Fibroblast of villous mesenchyme (primary cell): Measurements from ENCODE around the gene CNGA1. TPM values are rescaled to one million over a fixed set of nuclear protein-coding genes. Genes with fewer than 3 reads are reported as not detected.

Experiments used
- DNase-seq: peaks from one replicate; pipeline ENCODE4 v3.0.0-alpha.2; 2010; ENCODE audit warnings: low read depth
- H3K4me3 ChIP-seq: 2 replicates; pipeline ENCODE4 v1.5.1; 2011; ENCODE audit warnings: low read depth, mild to moderate bottlenecking, low read length
- total RNA-seq: library from RNA; depleted of rRNA; stranded (reverse); fragments of >200 nt; gene quantifications from 2 replicates; pipeline ENCODE4 v1.2.3, GENCODE V29; 2012
- TF ChIP-seq, protein P1 (sequence below): IDR thresholded peaks from 2 replicates; pipeline ENCODE4 v1.5.1; 2012; ENCODE audit warnings: low read depth, mild to moderate bottlenecking, low read length; ENCODE audit not compliant: insufficient read depth

The CNGA1 gene
- total RNA-seq, 1 donor, result under 0.01 TPM

GRCh38 chr4:48047896-48048295, 31.4 kb upstream of the CNGA1 start:
- no peak for DNase-seq
- H3K4me3 ChIP-seq, result no peak overlapping the region
- TF ChIP-seq, protein P1, sequence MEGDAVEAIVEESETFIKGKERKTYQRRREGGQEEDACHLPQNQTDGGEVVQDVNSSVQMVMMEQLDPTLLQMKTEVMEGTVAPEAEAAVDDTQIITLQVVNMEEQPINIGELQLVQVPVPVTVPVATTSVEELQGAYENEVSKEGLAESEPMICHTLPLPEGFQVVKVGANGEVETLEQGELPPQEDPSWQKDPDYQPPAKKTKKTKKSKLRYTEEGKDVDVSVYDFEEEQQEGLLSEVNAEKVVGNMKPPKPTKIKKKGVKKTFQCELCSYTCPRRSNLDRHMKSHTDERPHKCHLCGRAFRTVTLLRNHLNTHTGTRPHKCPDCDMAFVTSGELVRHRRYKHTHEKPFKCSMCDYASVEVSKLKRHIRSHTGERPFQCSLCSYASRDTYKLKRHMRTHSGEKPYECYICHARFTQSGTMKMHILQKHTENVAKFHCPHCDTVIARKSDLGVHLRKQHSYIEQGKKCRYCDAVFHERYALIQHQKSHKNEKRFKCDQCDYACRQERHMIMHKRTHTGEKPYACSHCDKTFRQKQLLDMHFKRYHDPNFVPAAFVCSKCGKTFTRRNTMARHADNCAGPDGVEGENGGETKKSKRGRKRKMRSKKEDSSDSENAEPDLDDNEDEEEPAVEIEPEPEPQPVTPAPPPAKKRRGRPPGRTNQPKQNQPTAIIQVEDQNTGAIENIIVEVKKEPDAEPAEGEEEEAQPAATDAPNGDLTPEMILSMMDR, result no peak

DNA sequence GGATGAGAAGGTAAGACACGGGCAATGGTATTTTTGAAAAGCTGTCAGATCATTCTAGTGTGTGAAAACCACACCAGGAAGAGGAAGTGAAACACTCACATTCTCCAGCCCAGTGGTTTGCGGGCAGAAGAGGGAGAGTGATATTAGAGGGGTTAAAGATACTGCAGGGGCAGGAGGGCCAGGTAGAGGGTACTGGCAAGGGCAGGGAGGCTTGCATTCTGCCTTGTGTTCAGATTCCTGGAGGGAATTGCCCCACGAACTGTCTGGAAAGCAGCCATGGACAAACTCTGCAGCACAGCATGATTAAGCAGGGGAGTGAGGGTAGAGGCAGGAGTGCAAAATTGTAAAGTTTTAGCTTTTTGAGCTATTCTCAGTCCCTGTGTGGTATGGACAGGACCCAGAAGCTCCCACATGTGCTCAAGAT, 31.0 kb upstream of the CNGA1 start:
- no peak for DNase-seq
- TF ChIP-seq, protein P1, result no peak
- H3K4me3 ChIP-seq, result no peak overlapping the region

GRCh38 chr4:48046059-48046458, 29.6 kb upstream of the CNGA1 start:
- TF ChIP-seq, protein P1, result no peak
- DNase-seq, result no peak
- H3K4me3 ChIP-seq, result no peak overlapping the region

GRCh38 chr4:48044298-48044697, 27.8 kb upstream of the CNGA1 start:
- TF ChIP-seq, protein P1, result no peak
- DNase-seq, result no peak

GRCh38 chr4:48043504-48043903, 27.0 kb upstream of the CNGA1 start:
- no peak for DNase-seq
- H3K4me3 ChIP-seq, result no peak overlapping the region
- TF ChIP-seq, protein P1, result no peak

More at GRCh38 chr4:48044298-48044697, 27.8 kb upstream of the CNGA1 start:
- H3K4me3 ChIP-seq, result no peak overlapping the region

- DNase-seq, result no peak
- TF ChIP-seq, protein P1, result no peak
- no peak overlapping the region for H3K4me3 ChIP-seq
Measured at GRCh38 chr4:48042979-48043461, 26.5 kb upstream of the CNGA1 start.

GRCh38 chr4:48041535-48042137, 25.2 kb upstream of the CNGA1 start:
- H3K4me3 ChIP-seq, result no peak overlapping the region
- DNase-seq, result no peak
- TF ChIP-seq, protein P1, result no peak
